ENCODE measurements around the gene GSG1. TPM values are rescaled to one million over a fixed set of nuclear protein-coding genes. Genes with fewer than 3 reads are reported as not detected.

The GSG1 gene
- total and polyA plus RNA-seq, 8 donors = not detected

- peaks cover 8 to 18% (median 11%) of the 10 kb centered on the region in 4 donors for H3K4me1 ChIP-seq
- no peak for TF ChIP-seq POLR2AphosphoS5 (IDR thresholded peaks at IDR 0.05)
- TF ChIP-seq EP300 (IDR thresholded peaks at IDR 0.05) = no peak
- no peak for TF ChIP-seq CTCF (IDR thresholded peaks at IDR 0.05)
- no peak for TF ChIP-seq POLR2A (IDR thresholded peaks at IDR 0.05)
- H3K36me3 ChIP-seq = no peaks in the 10 kb centered on the region
- no peak for DNase-seq
- no peak overlapping the region for H3K4me3 ChIP-seq
- intact Hi-C loops (cut with DNase I; ENCODE audit: low total_unique reads) = no loop called here
- 28 to 57% (median 45%) methylated on average over 2 of the region's 2 CpGs for WGBS, 5 donors
- no peak overlapping the region for H3K27ac ChIP-seq
- H3K27me3 ChIP-seq = no peaks in the 10 kb centered on the region
- no peaks in the 10 kb centered on the region for H3K9me3 ChIP-seq
Observed at GRCh38 chr12:13144266-13144828, 40.9 kb upstream of the GSG1 start.

DNA sequence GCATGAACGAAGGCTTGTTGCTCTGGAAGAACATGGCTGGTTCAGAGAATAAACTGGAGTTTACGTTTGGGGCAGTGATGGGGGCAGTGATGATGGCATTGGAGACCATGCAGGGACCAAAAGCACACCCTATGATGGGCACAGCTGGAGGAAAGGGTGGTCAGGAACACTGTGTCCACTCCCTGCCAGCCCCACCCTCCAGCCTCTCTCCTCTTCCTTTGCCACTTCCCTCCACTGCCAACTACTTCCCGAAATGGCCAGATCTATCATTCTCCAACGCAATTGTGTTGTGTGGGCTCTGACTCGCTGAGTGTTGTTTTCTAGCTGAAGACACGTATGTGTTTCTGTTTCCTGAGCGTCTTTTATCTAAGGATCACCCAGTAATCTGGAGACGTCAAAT, 39.3 kb upstream of the GSG1 start:
- Histone ChIP-seq H3K27ac (no peak overlapping the region), H3K36me3 (no peaks in the 10 kb centered on the region), H3K27me3 (no peaks in the 10 kb centered on the region), H3K4me3 (no peak overlapping the region), H3K9me3 (no peaks in the 10 kb centered on the region), H3K4me1 (peaks cover 8 to 18% (median 11%) of the 10 kb centered on the region in 4 donors)
- WGBS, 5 donors = 91 to 93% (median 92%) methylated on average over 8 of the region's 8 CpGs
- intact Hi-C loops (cut with DNase I; ENCODE audit: low total_unique reads) = no loop called here
- no peak for TF ChIP-seq CTCF (IDR thresholded peaks at IDR 0.05)
- no peak for TF ChIP-seq POLR2AphosphoS5 (IDR thresholded peaks at IDR 0.05)
- TF ChIP-seq EP300 (IDR thresholded peaks at IDR 0.05) = no peak
- no peak for TF ChIP-seq POLR2A (IDR thresholded peaks at IDR 0.05)
- DNase-seq = no peak

- Histone ChIP-seq H3K36me3 (no peaks in the 10 kb centered on the region), H3K9me3 (no peaks in the 10 kb centered on the region), H3K27me3 (no peaks in the 10 kb centered on the region), H3K27ac (no peak overlapping the region), H3K4me1 (peaks cover 8 to 18% (median 11%) of the 10 kb centered on the region in 4 donors), H3K4me3 (no peak overlapping the region)
- 88 to 98% (median 96%) methylated on average over 5 of the region's 5 CpGs for WGBS, 5 donors
- DNase-seq = no peak
- no peak for TF ChIP-seq EP300 (IDR thresholded peaks at IDR 0.05)
- intact Hi-C loops (cut with DNase I; ENCODE audit: low total_unique reads) = no loop called here
Observed at GRCh38 chr12:13141686-13142085, 38.2 kb upstream of the GSG1 start.

DNA sequence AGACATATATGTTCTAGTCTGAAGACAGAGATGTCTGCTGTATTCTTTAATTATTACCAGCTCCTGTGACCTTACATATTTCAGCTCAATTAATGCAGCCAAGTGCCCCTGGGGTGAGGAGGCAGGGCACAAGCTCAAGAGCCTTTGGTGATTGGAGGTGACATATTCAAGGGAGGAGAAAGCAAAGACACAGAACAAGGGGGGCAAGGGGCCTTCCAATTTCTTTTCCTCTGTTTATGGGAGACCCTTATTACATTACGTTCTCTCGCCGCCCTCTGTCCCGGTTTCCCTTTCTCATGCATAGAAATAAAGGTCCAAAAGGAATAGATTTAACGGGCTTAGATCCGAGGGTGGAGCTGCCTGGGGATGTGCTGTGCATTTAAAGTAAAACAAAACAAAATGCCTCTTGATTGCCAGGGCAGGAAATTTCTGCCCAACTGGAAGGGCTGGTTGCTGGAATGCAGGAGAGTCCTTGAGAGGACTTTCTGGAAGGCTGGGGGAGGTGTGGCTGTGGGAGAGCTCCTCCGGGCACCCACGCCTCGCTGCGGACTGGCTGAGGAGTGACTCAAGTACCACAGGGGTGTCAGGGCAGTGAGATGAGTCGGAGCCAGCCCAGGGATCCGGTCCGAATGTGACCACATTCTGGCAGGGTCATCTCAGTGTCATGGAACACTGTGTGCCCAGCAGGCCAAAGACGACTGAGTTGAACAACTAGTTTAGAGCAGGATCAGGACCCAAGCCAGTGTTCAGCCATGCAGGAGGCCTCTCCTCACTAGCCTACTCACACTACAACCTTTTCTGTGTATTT, 32.1 kb upstream of the GSG1 start:
- peaks cover 0 to 10% (median 0%) of the 10 kb centered on the region in 4 donors for H3K4me1 ChIP-seq
- intact Hi-C loops (cut with DNase I; ENCODE audit: low total_unique reads) = no loop called here
- peak overlapping the region in 2 of 5 donors; percentile 11 to 41 for H3K27ac ChIP-seq
- no peaks in the 10 kb centered on the region for H3K27me3 ChIP-seq
- WGBS, 5 donors = 43 to 56% (median 47%) methylated on average over 14 of the region's 14 CpGs
- DNase-seq = peak; percentile 65 to 79
- TF ChIP-seq CTCF (IDR thresholded peaks at IDR 0.05) (no peak), POLR2AphosphoS5 (IDR thresholded peaks at IDR 0.05) (peak in 1 of 3 donors; percentile 18), EP300 (IDR thresholded peaks at IDR 0.05) (no peak), POLR2A (IDR thresholded peaks at IDR 0.05) (no peak)
- H3K4me3 ChIP-seq = no peak overlapping the region
- no peaks in the 10 kb centered on the region for H3K9me3 ChIP-seq
- H3K36me3 ChIP-seq = no peaks in the 10 kb centered on the region

GRCh38 chr12:13133886-13134285, 30.4 kb upstream of the GSG1 start:
- intact Hi-C loops (cut with DNase I; ENCODE audit: low total_unique reads) = no loop called here
- H3K9me3 ChIP-seq = no peaks in the 10 kb centered on the region
- peaks cover 0 to 10% (median 0%) of the 10 kb centered on the region in 4 donors for H3K4me1 ChIP-seq
- no peaks in the 10 kb centered on the region for H3K36me3 ChIP-seq
- no peak for TF ChIP-seq POLR2A (IDR thresholded peaks at IDR 0.05)
- no peak for TF ChIP-seq EP300 (IDR thresholded peaks at IDR 0.05)
- TF ChIP-seq CTCF (IDR thresholded peaks at IDR 0.05) = no peak
- TF ChIP-seq POLR2AphosphoS5 (IDR thresholded peaks at IDR 0.05) = no peak
- no peak overlapping the region for H3K27ac ChIP-seq
- H3K27me3 ChIP-seq = no peaks in the 10 kb centered on the region
- no peak overlapping the region for H3K4me3 ChIP-seq
- 78 to 92% (median 86%) methylated on average over 4 of the region's 4 CpGs for WGBS, 5 donors
- DNase-seq = no peak
